ENCODE results near the gene RAB27A.

GRCh38 chr15:55194256-55194655 is 95.4 kb downstream of the RAB27A start:
- TF ChIP-seq CTCF (conservative IDR thresholded peaks at IDR 0.05; ENCODE audit: low read depth, low read length) (no peak), EZH2 (IDR thresholded peaks at IDR 0.05; ENCODE audit: low read length, unreplicated experiment) (no peak)

Data from PC-3 (cell line).